Stimulated activated CD4-positive, alpha-beta T cell treated with anti-CD3 and anti-CD28 coated beads, Interleukin-12 subunit alpha, Interleukin-12 subunit beta, amount 100 ng/mL, for 4 hours (primary cell): ENCODE measurements around the gene KDM2A.
"Not testable (repeated sequence)": the region's sequence is repeated elsewhere in the genome, so short reads cannot be mapped to it uniquely, and the experiment has no call there.

Experiments used
- DNase-seq: peaks from one replicate; pipeline ENCODE4 v3.0.0-alpha.2; 2020

The KDM2A gene

GRCh38 chr11:67174311-67174710 lies 55.2 kb downstream of the KDM2A start:
- no peak for DNase-seq

GRCh38 chr11:67177399-67178281 lies 58.6 kb downstream of the KDM2A start:
- no peak for DNase-seq

- DNase-seq: no peak
Measured at GRCh38 chr11:67178421-67178820, 59.4 kb downstream of the KDM2A start.

GRCh38 chr11:67178878-67179277 lies 59.8 kb downstream of the KDM2A start:
- DNase-seq: no peak

- no peak for DNase-seq
Measured at GRCh38 chr11:67179892-67180490, 60.9 kb downstream of the KDM2A start.

- no peak for DNase-seq
Measured at GRCh38 chr11:67194096-67194495, 75.0 kb downstream of the KDM2A start.

- no peak for DNase-seq
Measured at GRCh38 chr11:67195971-67196456, 77.0 kb downstream of the KDM2A start.

GRCh38 chr11:67197606-67198005 lies 78.5 kb downstream of the KDM2A start:
- DNase-seq: no peak

- DNase-seq: not testable (repeated sequence)
Measured at GRCh38 chr11:67198781-67199180, 79.7 kb downstream of the KDM2A start.

- no peak for DNase-seq
Measured at GRCh38 chr11:67199751-67200150, 80.7 kb downstream of the KDM2A start.

GRCh38 chr11:67202028-67202427 lies 83.0 kb downstream of the KDM2A start:
- no peak for DNase-seq

- DNase-seq: no peak
Measured at GRCh38 chr11:67204822-67205221, 85.8 kb downstream of the KDM2A start.

GRCh38 chr11:67209222-67209621 lies 90.2 kb downstream of the KDM2A start:
- not testable (repeated sequence) for DNase-seq

- no peak for DNase-seq
Measured at GRCh38 chr11:67211656-67212436, 92.8 kb downstream of the KDM2A start.

- DNase-seq: no peak
Measured at GRCh38 chr11:67213178-67213621, 94.1 kb downstream of the KDM2A start.

GRCh38 chr11:67227726-67228125 lies 108.7 kb downstream of the KDM2A start:
- DNase-seq: no peak

- no peak for DNase-seq
Measured at GRCh38 chr11:67230406-67230805, 111.3 kb downstream of the KDM2A start.

- DNase-seq: no peak
Measured at GRCh38 chr11:67230886-67231285, 111.8 kb downstream of the KDM2A start.

GRCh38 chr11:67233584-67234190 lies 114.6 kb downstream of the KDM2A start:
- DNase-seq: no peak

- not testable (repeated sequence) for DNase-seq
Measured at GRCh38 chr11:67234571-67234970, 115.5 kb downstream of the KDM2A start.

GRCh38 chr11:67237574-67237973 lies 118.5 kb downstream of the KDM2A start:
- no peak for DNase-seq

GRCh38 chr11:67238894-67239782 lies 120.1 kb downstream of the KDM2A start:
- no peak for DNase-seq
